ENCODE results near the gene G0S2. TPM values are rescaled to one million over a fixed set of nuclear protein-coding genes. Genes with fewer than 3 reads are reported as not detected.

G0S2 gene
- total and polyA plus RNA-seq, 2 of the 8 experiments (the other 6 are each of a cell fraction or from before 2014, with no cell fraction given) = 1.0 to 1.7 TPM

DNA sequence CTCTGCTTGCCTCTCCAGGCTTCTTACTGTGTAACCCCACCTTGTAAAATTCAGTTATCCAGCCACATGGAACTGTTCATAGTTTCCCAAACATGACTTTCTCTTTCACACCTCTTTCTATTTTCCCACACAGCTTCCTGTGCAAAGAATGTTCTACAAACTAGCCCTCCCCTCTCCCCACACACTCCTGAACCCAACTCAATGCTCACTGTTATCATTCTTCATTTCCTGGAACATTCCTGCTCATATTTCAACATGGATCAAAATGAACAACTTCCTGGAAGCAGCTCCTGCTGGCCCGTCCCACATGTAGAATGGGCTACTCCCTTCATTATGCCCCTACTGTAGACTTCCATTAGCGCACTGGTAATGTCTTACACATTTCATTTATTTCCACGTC is 21.9 kb downstream of the G0S2 start:
- FAIRE-seq (no peak), DNase-seq (ENCODE audit: low read depth in 1 of 2, low spot score in 2 of 2) (no peak)
- no peak overlapping the region for H4K5ac ChIP-seq (ENCODE audit: insufficient read length, low read depth, low read length)
- CTCF ChIA-PET (ENCODE audit: partially characterized antibody) = interaction anchor here (0.6 to 1.8 kb wide), 12 partner anchors 28 to 121 kb away, joined by 3 to 7 read pairs (median 4); no protein-coding TSS in a partner anchor
- H2BK20ac ChIP-seq (ENCODE audit: low read length) = no peak overlapping the region
- no peak overlapping the region for H3K23ac ChIP-seq (ENCODE audit: insufficient read length)
- no peak overlapping the region for H3K4me2 ChIP-seq (ENCODE audit: insufficient read depth in 1 of 2, low read depth in 2 of 2, low read length in 2 of 2)
- no peak overlapping the region for H2BK5ac ChIP-seq (ENCODE audit: low read depth, low read length)
- H4K91ac ChIP-seq (replicated peaks; ENCODE audit: insufficient read length, low read length) = no peak overlapping the region
- H3K23me2 ChIP-seq (ENCODE audit: low read depth, low read length) = no peaks in the 10 kb centered on the region
- WGBS, 2 experiments (ENCODE audit: extremely low coverage in 1 of 2, insufficient coverage in 1 of 2, insufficient read length in 1 of 2, insufficient replicate concordance in 2 of 2, low coverage in 1 of 2, low lambda C conversion rate in 2 of 2, missing lambda C conversion rate in 1 of 2) = 86% methylated on average over 3 of the region's 3 CpGs; no CpG with 5 or more reads in 1 of the 2 experiments
- H2AK5ac ChIP-seq (ENCODE audit: low read depth, low read length) = no peak overlapping the region
- no peak overlapping the region for H3K18ac ChIP-seq (ENCODE audit: extremely low read depth, low read length)
- H2BK15ac ChIP-seq (ENCODE audit: low read length) = no peak overlapping the region
- no peak overlapping the region for H4K8ac ChIP-seq (ENCODE audit: extremely low read depth, insufficient read depth, low read length)
- no peaks in the 10 kb centered on the region for H3K79me2 ChIP-seq (ENCODE audit: control insufficient read depth in 1 of 2, insufficient read depth in 2 of 2, low read length in 2 of 2)
- H3K4ac ChIP-seq (replicated peaks; ENCODE audit: insufficient read length, low read depth, low read length) = no peak overlapping the region
- POLR2A ChIA-PET (ENCODE audit: partially characterized antibody) = no interaction called here
- no peaks in the 10 kb centered on the region for H3K36me3 ChIP-seq (ENCODE audit: control insufficient read depth in 2 of 4, insufficient read depth in 4 of 4, low read length in 3 of 4)
- no peak overlapping the region for H2BK12ac ChIP-seq (ENCODE audit: low read depth, low read length)
- peaks cover 0 to 3% (median 0%) of the 10 kb centered on the region in 4 experiments; a peak in 1 of 7 replicates for H3K4me1 ChIP-seq (replicated peaks in 1 of 4; ENCODE audit: control insufficient read depth in 3 of 4, insufficient read depth in 4 of 4, low read length in 3 of 4)
- H3K56ac ChIP-seq (replicated peaks; ENCODE audit: insufficient read length, low read depth, low read length) = no peak overlapping the region
- no peak overlapping the region for H3K14ac ChIP-seq (ENCODE audit: insufficient read length)
- H3K4me3 ChIP-seq (ENCODE audit: extremely low read depth in 1 of 4, insufficient read depth in 2 of 4, low read depth in 3 of 4, low read length in 4 of 4) = no peak overlapping the region
- no peak overlapping the region for H3K9ac ChIP-seq (replicated peaks in 1 of 4; ENCODE audit: extremely low read depth in 1 of 4, low read depth in 3 of 4, low read length in 3 of 4)
- no peaks in the 10 kb centered on the region for H3K9me3 ChIP-seq (ENCODE audit: insufficient read depth in 2 of 2, low read depth in 1 of 2, low read length in 1 of 2)
- no peaks in the 10 kb centered on the region for H4K20me1 ChIP-seq (replicated peaks in 1 of 2; ENCODE audit: control insufficient read depth in 1 of 2, insufficient read depth in 2 of 2, low read length in 2 of 2)
- H2AFZ ChIP-seq (ENCODE audit: low read length) = no peak overlapping the region
- no peak overlapping the region for H3K27ac ChIP-seq (ENCODE audit: low read depth, low read length)
- no peaks in the 10 kb centered on the region; a peak in 2 of 7 replicates for H3K27me3 ChIP-seq (replicated peaks in 1 of 4; ENCODE audit: control insufficient read depth in 3 of 4, extremely low read depth in 1 of 4, insufficient read depth in 3 of 4, low read length in 3 of 4)
- H3K79me1 ChIP-seq (ENCODE audit: low read depth, low read length) = no peaks in the 10 kb centered on the region
- H2BK120ac ChIP-seq (replicated peaks; ENCODE audit: low read depth, low read length) = no peak overlapping the region
- no peak for TF ChIP-seq RXRA (IDR thresholded peaks at IDR 0.05; ENCODE audit: insufficient read depth, low read depth, low read length)

Measured in H1 (cell line).